NCI-H526 (cell line): ENCODE measurements around the gene SLC18A3.
A peak's percentile ranks its signal among the peaks of the same experiment; 100 is the strongest.

Experiments used
- DNase-seq, 2 experiments: peaks; one replicate each; lab custom pipeline; 2025; lab: John Stamatoyannopoulos, UW

The SLC18A3 gene

DNA sequence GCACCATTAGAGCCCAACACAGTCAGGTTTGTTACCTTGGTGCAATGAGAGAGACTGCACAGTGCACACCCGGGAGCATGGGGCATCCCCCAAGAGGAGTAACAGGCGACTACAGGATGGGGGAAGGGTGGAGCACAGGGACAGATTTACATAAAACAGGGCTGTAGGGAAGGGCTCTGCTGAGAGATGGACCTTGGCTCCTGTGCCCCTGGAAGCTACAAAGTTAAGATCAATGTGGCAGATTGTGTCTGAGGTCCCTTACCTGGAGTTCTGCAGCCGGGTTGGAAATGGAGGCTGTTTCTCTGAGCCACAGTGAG, 13.7 kb upstream of the SLC18A3 start:
- DNase-seq = peak in 1 of 2 experiments; percentile 32

DNA sequence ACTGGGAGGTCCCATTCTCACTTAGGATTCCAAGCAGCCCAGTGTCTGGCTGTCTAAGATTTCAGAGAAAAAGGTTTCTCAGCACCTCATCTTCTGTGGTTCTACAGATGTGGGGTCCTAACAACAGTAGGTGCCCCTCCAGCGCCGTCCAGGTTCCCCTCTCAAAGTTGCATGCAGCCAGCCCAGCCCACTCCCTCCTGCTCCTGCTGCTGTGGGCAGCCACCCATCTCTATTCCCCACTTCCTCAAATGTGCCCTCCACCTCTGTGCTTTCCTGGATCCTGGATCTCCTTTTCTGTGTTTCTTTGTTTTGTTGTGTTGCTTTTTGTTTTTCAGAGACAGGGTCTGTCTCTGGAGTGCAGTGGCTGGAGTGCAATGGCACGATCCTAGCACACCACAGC, 13.3 kb upstream of the SLC18A3 start:
- DNase-seq = no peak

DNA sequence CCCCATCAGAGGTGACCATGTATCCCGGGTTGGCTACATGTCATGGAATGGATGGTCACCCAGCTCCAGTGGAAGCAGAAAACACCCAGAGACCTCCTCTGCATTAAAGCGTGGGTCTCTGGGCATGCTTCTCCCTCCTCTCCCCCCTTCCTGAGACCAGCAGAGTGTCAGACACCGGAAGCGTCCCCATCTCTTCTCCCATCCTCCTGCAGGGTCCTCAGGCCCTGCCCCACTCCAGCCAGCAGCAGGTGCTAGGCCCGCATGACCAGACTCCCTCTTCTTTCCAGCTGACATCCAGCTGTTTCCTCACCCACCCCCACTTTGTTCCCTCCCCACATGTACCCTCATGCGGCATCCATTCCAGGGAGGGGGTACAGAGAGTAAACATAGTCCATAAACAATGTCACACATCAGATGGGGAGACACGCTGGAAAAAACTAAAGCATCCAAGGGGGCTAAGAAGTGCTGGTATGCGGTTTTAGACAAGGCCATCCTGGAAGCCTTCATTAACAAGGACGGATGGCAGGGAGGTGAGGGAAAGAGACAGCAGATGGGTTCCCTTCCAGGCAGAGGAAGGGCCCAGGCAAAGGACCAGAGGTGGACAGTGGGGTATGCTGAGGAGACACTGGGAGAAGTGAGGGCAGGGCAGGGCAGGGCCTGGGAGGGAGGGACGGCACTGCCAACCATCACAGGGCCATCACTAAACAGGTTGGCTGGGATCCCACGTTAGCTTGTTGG, 12.5 kb upstream of the SLC18A3 start:
- no peak for DNase-seq

DNA sequence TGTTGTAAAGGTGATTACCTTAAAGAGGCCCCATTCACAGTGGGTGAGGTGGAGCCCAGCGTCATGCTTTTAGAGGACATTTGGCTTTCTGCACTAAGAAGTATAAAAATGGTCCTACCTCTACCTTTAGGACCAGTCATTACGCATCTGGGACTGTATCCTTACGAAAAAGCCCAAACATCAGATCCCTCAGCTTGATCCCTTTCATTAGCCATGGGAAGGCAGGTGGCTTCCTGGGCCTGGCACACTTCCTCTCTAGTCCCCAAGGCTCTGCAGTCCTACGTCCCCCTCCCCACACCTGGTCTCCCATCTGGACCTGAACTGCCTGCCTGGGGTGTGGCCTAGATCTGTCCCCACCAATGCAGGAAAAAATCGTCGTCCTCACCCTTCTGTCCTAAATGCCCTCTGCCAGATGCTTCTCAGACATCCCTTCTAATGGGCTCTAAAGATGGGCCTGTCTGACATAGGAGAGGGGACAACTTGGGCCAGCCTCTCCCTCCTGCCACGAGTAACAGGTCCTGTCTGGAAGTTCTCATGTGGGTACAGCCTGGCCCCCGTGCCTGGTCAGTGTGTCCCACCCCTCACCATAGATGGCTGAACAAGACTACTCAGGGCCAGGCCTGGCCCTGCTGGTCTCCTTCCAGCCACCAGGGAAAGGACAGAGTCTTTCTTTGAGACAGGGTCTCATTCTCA, 11.8 kb upstream of the SLC18A3 start:
- DNase-seq = no peak

DNA sequence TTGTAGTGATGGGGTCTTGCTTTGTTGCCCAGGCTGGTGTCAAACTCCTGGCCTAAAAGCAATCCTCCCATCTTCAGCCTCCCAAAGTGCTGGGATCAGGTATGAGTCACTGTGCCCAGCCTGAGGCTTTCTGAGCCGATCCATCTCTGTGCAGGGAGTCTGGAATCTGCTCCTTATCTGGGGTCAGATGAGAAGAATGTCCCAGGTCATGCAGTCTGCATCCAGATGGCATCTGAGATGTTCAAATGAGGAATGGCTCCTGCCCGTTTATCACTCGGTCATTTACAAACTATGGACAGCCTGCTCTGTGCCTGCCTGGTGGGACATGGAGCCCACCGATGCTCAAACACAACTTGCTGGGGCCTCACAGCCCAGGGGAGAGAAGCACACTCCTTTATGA, 11.1 kb upstream of the SLC18A3 start:
- no peak for DNase-seq

DNA sequence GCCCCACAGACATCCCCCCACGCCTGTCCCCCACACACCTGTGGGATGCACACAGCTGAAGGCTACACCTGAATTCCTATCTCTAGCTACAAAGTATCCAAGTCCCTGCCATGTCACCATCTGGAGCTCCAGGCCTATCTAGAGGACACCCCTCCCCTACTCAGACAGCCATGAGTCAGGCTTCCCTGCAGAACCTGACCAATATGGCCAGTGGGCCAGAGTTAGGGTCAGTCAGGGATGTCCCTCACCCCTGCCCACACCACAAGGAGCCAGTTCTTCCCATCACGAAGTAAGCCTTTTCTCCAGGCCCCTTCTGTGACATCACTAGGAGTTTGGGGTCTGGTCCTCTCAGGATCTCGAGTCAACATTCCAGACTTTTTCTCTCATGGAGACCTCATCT, 10.6 kb upstream of the SLC18A3 start:
- DNase-seq = no peak

DNA sequence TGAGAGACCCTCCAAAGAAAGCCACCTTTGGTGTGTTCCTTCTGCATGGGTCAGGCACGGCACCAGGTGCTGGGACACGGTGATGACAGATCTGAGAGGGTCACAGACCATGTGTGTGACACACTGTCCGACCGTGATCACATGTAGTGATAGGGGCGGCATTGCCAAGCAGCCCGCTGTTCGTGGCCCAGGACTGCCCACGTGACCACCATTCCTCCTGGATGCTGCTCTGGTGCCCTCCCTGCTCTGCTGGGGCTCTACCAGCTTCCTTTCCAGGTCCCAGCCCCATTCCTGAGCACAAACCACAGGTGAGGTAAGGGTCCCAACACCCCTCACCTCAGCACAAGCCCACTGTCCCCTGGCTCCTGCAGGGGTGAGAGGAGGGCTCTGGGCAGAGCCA, 10.1 kb upstream of the SLC18A3 start:
- no peak for DNase-seq

DNA sequence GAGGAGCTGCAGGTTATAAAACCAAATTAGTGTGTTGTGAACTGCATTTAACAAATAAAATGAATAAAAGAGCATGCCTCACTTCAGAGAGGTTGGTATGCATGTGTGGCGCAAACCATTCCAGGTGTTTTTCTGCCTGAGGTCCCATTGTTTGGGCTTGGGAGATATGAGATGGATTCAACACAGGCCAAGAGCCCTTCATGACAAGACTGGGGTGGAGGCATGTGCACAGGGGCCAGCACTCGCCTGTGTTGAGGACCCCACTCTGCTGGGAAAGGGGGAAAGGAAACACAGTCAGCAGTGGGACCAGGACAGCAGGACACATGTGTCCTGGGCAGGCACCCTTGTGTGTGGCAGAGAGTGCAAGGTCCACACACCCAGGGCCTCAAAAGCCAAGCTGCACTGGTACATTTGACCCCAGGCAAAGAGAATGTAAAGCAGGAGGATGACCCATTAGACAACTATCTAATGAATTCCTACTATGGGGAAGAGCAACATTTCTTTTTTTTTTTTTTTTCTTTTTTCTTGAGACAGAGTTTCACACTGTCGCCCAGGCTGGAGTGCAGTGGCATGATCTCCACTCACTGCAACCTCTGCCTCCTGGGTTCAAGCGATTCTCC, 9.2 kb upstream of the SLC18A3 start:
- no peak for DNase-seq

DNA sequence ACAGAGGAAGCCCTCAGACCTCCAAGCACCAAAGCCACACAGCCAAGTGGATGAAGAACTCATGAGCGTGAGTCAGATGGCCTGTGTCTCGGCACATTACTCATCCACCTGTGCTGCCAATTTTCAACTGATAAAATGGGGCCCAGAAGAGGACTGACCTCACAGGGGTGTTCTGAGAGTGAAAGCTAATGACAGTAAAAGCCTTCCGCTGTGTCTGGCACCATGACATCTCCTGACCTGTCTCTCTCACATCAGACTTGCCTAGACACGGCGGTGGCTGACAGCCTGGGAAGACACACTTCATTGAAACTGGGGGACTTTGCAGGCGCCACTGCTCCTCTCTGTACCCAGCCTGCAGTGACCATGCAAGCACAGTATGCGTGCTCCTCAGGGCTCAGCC, 8.3 kb upstream of the SLC18A3 start:
- no peak for DNase-seq

DNA sequence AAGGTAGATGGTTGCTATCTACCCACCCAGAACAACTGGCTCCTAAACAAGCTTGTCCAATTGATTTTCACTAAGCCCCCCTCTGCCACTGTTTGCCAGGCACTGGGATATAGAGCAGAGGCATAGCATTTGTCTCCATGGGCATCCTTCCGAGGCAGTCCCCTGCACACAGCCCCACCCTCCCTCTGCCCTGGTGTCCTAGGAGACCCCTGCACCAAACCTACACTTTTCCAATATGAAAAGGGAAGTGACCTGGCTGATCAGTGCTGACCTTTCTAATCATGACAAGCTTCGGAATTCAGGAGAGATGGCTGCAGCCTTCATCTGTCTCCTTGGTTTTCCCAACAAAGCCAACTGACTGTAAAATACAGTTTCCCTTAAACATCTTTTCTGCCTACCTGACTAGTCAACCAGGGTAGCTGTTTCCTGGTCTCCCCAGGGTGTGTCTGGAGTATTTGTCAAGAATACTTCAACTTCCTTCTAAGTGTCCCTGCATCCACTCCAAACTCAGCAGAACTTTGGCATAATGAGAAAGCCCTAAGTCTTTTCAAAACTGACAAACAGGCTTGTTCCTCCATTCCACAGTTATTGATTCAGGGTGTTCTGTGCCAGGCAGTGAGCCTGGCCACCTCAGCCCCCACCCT, 7.6 kb upstream of the SLC18A3 start:
- no peak for DNase-seq

DNA sequence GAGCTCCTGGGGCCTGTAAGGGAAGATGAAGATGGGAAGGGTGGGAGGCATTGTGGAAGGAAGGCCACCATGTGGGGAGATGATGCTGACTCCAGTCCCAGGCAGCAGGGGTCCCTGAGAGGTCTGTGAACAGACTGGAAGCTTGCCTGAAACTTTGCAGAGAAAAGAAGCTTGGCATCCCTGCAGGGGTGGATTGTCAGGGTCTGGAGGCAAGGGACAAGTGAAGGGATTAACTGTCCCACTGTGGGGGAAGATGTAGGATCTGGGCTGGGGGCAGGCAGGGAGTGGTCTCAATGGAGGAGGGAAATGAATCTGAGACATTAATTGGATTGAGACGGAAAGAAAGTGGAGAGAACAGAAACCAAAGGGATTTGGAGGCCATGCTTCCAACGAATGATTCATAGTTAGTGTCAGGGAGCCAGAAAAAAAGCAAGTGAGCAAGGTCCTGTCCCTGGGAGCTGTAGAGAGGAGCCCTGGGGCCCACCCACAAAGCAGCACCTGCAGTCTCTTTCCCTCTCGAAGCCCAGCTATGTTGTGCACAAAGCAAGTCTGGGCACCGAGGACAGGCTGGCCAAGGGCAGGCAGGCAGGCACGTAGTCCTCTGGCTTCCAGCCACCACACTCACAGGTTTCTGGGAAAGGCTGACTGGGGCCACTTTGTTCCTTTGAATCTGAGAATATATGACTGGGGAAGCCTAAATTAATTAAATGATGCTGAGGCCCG, 4.7 kb upstream of the SLC18A3 start:
- DNase-seq = no peak

DNA sequence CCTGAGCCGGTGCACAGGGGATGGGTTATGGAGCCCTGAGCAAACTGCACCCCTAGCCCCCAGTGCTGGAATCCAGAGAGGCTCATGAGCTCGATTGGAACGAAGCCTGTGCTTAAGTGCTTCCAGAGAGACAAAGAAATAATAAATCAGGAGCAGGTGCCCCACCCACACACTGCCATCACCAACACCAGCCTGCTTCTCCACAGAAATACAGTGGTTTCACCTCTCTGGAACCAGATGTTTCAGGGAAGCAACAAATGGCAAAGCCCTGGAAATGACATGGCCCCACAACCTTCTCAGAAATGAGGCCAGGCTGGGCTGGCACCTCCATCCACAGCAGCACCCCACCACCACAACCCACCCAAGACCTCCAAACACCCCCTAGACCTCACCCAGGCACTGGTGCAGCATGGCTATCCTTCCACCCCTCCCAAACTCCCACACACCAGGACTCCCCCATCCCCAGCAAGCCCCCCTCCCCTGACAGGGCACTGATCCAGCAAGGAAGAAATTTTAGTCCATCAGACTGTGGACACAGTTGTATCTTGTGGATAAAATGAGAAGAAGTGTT, 4.1 kb upstream of the SLC18A3 start:
- DNase-seq = no peak

DNA sequence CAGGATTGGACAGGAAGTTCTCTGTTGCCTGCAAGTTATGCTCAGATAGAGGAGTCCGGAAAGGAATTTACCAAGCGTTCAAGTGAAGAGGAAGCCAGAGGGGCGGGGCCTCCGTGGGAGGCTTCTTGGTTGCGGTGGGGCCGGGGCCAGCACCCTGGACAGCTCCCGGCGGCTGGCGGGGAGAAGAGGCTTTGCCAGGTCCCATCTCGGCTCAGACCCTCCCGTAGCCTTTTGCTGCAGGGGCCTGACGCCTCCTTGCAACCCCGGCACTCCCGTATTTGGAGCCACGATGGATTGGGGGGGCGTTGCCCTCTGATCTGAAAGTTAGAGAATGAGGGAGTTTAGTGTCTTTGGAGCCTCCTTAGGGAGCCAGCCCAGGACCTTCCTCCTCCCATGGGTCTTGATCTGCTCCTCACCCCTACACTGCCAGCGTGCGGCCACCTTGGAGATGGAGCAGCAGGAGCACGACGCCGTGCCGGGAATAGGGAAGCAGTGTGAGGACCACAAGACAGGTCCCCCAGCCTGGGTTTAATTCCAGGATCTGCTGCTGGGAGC, 3.1 kb upstream of the SLC18A3 start:
- DNase-seq = no peak

DNA sequence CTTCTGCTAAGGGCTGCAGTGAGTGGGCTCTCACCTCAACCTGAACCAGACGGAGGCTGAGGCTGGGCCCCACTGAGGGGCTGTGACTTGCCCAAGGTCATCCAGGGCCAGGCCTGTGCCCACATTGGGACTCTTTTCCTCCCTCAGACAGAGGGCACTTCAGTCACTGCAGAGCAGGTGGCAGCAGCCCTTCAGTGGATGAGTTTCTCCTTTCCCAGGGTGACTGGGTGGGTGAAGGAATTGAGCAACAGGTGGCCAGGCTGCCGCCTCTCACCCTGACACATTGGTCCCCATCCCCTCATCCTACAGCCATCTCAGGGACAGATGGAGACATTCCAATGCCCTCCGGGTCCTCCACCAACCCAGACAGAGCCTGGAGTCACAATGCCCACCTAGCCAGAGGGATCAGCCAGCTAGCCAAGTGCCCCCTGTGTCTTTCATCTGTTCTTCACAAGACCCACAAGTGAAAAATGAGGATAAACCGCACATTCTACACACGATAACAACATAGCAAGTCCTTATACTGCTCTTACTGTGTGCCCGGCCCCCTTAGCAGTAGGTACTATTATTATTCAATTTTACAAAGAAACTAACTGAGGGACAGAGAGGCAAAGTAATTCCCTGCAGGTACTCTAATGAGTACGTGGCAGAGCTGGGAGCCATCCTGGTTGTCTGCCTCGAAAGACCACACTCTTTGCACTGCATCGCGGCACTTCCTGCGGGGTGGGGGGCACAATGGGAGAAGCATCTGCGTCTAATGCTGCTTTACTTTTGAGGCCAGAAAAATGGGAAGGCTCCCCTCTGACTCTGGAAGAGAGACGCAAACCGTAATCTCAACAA, 1.7 kb upstream of the SLC18A3 start:
- DNase-seq = no peak

DNA sequence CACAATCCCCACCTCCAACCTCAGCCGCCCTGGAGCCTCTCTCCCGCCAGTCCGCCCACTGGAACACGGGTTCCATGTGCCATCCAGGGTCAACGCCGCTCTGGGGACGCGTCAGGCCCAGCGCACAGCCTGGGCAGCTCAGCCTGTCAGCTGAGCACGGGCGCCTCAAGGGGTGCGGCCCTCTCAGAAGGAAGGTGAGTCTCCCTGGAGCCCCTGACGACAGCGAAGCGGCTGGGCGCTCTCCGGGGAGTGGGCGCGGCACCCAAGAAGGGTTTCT, 1.2 kb upstream of the SLC18A3 start:
- DNase-seq = peak in 1 of 2 experiments; percentile 62

DNA sequence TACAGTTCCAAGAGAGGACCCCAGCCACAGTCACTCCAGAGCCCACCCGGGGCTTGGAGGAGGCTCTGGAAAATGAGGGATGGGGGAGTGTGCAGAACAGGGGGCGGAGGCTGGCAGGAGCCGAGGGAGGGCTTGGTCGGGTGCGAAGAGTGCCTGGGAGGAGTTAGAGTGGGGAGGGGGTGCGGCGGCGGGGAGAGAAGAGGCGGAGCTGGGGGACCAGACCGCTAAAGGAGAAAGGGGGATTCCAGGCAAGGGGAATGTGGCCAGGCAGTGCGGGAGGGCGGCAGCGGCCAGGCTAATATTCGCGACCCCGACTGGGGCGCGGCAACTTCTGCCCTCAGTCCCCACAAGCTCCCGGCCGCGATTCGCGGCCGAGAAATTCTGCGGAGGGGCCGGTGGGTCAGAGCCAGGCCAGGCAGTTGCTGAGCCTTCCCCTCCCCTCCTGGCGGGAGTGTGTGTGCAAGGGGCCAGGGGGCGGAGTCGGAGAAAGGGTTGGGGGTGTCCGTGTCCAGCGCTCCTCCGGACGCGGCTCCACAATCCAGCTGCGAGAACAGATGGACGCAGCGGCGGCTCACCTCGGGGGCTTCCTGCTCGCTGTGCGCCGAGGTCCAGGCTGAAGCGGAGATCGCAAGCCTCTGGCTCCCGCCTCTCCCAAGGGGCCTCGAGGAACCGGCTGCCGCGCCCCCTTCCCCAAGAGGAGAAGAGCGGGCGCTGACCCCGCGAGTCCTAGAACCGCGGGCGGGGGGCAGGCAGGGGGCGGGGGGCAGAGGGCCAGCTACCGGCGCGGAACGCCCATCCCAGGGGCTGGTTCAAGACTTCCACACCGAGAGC, 612 bp upstream of the SLC18A3 start:
- DNase-seq = peak; percentile 17 to 75

DNA sequence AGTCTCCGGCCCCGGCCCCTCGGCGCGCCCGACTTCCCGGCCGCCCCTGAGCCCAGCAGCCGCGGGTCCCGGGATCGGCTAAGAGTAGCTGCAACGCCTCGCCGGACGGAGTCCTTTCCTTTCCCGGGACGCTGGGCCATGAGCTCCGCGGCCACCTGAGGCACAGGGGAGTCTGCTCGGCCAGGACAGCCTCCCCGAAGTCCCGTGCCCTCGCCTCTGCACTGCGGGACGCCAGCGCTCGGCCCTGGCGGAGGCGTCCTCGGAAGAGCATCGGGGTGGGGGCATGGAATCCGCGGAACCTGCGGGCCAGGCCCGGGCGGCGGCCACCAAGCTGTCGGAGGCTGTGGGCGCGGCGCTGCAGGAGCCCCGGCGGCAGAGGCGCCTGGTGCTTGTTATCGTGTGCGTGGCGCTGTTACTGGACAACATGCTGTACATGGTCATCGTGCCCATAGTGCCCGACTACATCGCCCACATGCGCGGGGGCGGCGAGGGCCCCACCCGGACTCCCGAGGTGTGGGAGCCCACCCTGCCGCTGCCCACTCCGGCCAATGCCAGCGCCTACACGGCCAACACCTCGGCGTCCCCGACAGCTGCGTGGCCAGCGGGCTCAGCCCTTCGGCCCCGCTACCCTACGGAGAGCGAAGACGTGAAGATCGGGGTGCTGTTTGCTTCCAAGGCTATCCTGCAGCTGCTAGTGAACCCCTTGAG, 502 bp downstream of the SLC18A3 start:
- DNase-seq = peak in 1 of 2 experiments; percentile 64

DNA sequence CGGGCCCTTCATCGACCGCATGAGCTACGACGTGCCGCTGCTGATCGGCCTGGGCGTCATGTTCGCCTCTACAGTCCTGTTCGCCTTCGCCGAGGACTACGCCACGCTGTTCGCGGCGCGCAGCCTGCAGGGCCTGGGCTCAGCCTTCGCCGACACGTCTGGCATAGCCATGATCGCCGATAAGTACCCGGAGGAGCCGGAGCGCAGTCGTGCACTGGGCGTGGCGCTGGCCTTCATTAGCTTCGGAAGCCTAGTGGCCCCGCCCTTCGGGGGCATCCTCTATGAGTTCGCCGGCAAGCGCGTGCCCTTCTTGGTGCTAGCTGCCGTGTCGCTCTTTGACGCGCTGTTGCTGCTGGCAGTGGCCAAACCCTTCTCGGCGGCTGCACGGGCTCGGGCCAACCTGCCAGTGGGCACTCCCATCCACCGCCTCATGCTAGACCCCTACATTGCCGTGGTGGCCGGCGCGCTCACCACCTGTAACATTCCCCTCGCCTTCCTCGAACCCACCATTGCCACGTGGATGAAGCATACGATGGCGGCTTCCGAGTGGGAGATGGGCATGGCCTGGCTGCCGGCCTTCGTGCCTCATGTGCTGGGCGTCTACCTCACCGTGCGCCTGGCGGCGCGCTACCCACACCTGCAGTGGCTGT, 1.2 kb downstream of the SLC18A3 start:
- peak in 1 of 2 experiments; percentile 81 for DNase-seq
